Right atrium auricular region (tissue), 2 donors: ENCODE data around the gene UAP1L1. TPM values are rescaled to one million over a fixed set of nuclear protein-coding genes. Genes with fewer than 3 reads are reported as not detected.
"Not testable (repeated sequence)": the region's sequence is repeated elsewhere in the genome, so short reads cannot be mapped to it uniquely, and the experiment has no call there.

Experiments
- DNase-seq: peaks from one replicate; pipeline ENCODE4 v3.0.0-alpha.2; 2019; ENCODE audit warnings: low spot score
- H3K27ac ChIP-seq, 2 donors: fragments of 200-600 bp; sonication (generic); 1 replicate in 1 of 2; 2 replicates in 1 of 2; pipeline ENCODE4 v1.5.1; 2016 to 2019
- H3K27me3 ChIP-seq, 2 donors: fragments of 200-600 bp; sonication (generic); one replicate each; pipeline versions ENCODE4 v1.5.1 to v1.6.0; 2017 to 2019
- H3K36me3 ChIP-seq: fragments of 200-600 bp; sonication (generic); one replicate; pipeline ENCODE4 v1.5.1; 2016
- H3K4me1 ChIP-seq, 2 donors: fragments of 200-600 bp; sonication (generic); one replicate each; pipeline versions ENCODE4 v1.5.1 to v1.6.0; 2017 to 2019
- H3K4me3 ChIP-seq, 2 donors: fragments of 200-600 bp; sonication (generic); 1 replicate in 1 of 2; 2 replicates in 1 of 2; pipeline ENCODE4 v1.5.1; 2017 to 2019; ENCODE audit warnings: mild to moderate bottlenecking in 1 of 2, moderate library complexity in 1 of 2
- H3K9me3 ChIP-seq, 2 donors: fragments of 200-600 bp; sonication (generic); one replicate each; pipeline ENCODE4 v1.5.1; 2019
- CTCF ChIP-seq, 2 donors: fragments of 200-600 bp; sonication (generic); IDR thresholded peaks; one replicate each; pipeline ENCODE4 v1.5.1; 2019; ENCODE audit warnings: antibody characterized with exemption in 2 of 2
- total RNA-seq, 2 donors: library from RNA; depleted of rRNA; stranded (reverse); fragments of >200 nt; gene quantifications; one replicate each; pipeline ENCODE4 v1.1.0, GENCODE V29; 2016

UAP1L1 gene
- total RNA-seq, 2 donors from 2014 or later, result 4.3 to 6.3 TPM

DNA sequence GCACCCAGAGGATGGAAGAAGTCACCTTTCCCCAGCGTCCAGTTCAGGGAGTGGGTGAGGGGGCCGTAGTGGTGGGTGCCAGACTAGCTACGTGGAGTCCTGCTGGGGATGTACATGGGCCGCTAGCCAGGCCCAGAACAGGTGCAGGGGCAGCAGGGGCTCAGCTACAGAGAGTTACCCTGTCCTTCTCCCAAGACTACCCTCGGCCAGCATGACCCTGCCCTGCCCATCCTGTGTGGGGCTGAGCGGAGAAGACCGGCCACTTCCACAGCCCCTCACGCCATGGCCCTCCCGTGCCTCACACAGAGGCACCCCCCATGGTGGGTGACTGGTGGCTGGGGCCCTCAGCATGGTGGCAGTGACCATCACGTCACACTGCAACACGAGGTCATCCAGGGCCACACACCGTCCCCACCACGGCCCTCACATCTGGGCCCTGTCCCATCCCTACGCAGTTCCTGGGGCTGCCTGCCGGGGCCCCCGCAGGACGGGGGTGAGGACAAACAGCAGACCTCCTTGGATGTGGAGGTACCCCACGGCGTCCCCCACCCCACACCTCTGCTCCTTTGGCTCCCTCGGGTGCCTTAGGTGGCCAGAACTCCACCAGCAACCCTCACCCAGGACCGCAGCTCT, 38.2 kb downstream of the UAP1L1 start:
- Histone ChIP-seq H3K9me3 (no peaks in the 10 kb centered on the region), H3K36me3 (peaks cover 16% of the 10 kb centered on the region), H3K4me3 (peak overlapping the region in 1 of 2 donors; percentile 91), H3K27ac (peak overlapping the region; percentile 82 to 97), H3K4me1 (peaks cover 0 to 42% of the 10 kb centered on the region in 2 donors), H3K27me3 (no peaks in the 10 kb centered on the region)
- no peak for DNase-seq
- no peak for TF ChIP-seq CTCF (IDR thresholded peaks at IDR 0.05)

- Histone ChIP-seq H3K4me1 (peaks cover 0 to 42% of the 10 kb centered on the region in 2 donors), H3K4me3 (no peak overlapping the region), H3K27ac (peak overlapping the region; percentile 82 to 97), H3K27me3 (no peaks in the 10 kb centered on the region), H3K9me3 (no peaks in the 10 kb centered on the region), H3K36me3 (peaks cover 10% of the 10 kb centered on the region)
- TF ChIP-seq CTCF (IDR thresholded peaks at IDR 0.05), result no peak
- DNase-seq, result no peak
Measured at GRCh38 chr9:137116027-137116507, 38.8 kb downstream of the UAP1L1 start.

DNA sequence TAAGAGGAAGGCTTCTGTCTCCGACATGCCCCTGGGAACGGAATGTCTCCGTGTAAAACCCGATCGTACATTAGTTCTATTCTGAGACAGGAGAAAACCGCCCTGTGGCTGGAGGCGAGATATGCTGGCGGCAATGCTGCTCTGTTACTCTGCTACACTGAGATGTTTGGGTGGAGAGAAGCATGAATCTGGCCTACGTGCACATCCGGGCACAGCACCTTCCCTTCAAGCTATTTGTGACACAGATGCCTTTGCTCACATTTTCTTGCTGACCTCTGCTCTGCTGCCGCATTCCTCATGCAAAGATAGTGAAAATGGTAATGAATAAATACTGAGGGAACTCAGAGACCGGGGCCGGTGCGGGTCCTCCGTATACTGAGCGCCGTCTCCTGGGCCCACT, 39.4 kb downstream of the UAP1L1 start:
- Histone ChIP-seq H3K4me3 (no peak overlapping the region), H3K4me1 (peaks cover 0 to 44% of the 10 kb centered on the region in 2 donors), H3K27ac (peak overlapping the region; percentile 82 to 97), H3K27me3 (no peaks in the 10 kb centered on the region), H3K36me3 (peaks cover 6% of the 10 kb centered on the region), H3K9me3 (no peaks in the 10 kb centered on the region)
- DNase-seq, result no peak
- TF ChIP-seq CTCF (IDR thresholded peaks at IDR 0.05), result no peak

GRCh38 chr9:137117269-137117731, 40.0 kb downstream of the UAP1L1 start:
- Histone ChIP-seq H3K4me3 (no peak overlapping the region), H3K9me3 (no peaks in the 10 kb centered on the region), H3K4me1 (peaks cover 0 to 46% of the 10 kb centered on the region in 2 donors), H3K36me3 (peaks cover under 1% of the 10 kb centered on the region), H3K27ac (peak overlapping the region; percentile 82 to 97), H3K27me3 (no peaks in the 10 kb centered on the region)
- TF ChIP-seq CTCF (IDR thresholded peaks at IDR 0.05), result no peak
- DNase-seq, result no peak

DNA sequence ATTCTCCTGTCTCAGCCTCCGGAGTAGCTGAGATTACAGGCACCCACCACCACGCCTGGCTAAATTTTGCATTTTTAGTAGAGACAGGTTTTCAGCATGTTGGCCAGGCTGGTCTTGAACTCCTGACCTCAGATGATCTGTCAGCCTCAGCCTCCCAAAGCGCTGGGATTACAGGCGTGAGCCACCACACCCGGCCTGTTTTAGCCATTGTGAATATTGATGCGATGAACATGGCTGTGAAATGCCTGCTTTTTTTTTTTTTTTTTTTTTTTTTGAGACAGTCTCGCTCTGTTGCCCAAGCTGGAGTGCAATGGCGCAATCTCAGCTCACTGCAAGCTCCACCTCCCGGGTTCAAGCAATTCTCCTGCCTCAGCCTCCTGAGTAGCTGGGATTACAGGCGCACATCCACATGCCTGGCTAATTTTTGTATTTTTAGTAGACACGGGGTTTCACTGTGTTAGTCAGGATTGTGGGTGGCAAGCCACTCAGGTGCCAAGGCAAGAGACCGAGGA, 40.8 kb downstream of the UAP1L1 start:
- not testable (repeated sequence) for H3K36me3 ChIP-seq, H3K27me3 ChIP-seq, H3K4me3 ChIP-seq, DNase-seq, H3K9me3 ChIP-seq
- peak overlapping the region; percentile 82 to 97 for H3K27ac ChIP-seq
- peaks cover 0 to 45% of the 10 kb centered on the region in 2 donors for H3K4me1 ChIP-seq

DNA sequence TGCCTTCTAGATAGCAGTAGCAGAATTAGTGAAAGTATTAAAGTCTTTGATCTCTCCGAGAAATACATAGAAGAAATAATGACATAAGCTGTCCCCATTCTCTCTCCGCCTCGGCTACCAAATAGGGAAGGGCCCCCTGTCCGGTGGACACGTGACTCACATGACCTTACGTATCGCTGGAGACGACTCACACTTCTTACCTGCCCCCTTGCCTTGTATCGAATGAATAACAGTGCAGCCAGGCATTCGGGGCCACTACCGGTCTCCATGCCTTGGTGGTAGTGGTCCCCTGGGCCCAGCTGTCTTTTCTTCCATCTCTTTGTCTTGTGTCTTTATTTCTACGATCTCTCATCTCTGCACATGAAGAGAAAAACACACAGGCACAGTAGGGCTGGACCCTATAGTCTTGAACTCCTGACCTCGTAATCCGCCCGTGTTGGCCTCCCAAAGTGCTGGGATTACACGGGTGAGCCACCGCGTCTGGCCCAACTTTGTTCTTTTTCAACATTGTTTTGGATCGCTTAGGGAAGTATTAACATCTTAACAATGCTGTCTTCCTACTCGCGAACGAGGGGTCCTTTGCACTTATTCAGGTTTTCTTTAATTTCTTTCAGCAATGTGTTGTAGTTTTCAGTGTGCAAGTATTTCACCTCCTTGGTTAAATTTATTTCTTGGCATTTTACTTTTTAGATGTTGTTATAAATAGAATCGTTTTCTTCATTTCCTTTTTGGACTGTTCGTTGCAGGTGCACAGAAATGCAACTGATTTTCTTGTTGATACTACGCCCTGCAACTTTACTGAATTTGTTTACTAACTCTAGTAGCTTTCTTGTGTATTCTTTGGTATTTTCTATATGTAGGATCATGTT, 44.8 kb downstream of the UAP1L1 start:
- H3K4me3 ChIP-seq, H3K27me3 ChIP-seq, H3K36me3 ChIP-seq, H3K27ac ChIP-seq, DNase-seq, H3K9me3 ChIP-seq: not testable (repeated sequence)
- H3K4me1 ChIP-seq, result peaks cover 0 to 20% of the 10 kb centered on the region in 2 donors

DNA sequence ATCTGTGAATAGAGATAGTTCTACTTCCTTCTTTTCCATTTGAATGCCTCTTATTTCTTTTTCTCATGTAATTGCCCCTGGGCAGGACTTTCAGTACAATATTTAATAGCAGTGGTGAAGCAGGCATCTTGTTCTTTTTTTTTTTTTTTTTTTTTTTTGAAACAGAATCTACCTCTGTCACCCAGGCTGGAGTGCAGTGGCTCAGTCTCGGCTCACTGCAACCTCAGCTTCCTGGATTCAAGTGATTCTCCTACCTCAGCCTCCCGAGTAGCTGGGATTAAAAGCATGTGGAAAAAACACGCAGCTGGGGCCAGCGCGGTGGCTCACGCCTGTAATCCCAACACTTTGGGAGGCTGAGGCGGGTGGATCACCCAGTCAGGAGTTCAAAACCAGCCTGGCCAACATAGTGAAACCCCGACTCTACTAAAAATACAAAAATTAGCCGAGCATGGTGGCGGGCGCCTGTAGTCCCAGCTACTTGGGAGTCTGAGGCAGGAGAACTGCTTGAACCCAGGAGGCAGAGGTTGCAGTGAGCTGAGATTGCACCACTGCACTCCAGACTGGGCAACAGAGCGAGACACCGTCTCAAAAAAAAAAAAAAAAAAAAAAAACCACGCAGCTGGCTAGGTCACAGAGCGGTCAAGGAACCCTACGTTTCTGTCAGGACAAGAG, 45.6 kb downstream of the UAP1L1 start:
- not testable (repeated sequence) for H3K36me3 ChIP-seq, H3K4me3 ChIP-seq, H3K27me3 ChIP-seq, H3K27ac ChIP-seq, DNase-seq, H3K9me3 ChIP-seq
- H3K4me1 ChIP-seq, result peaks cover 0 to 20% of the 10 kb centered on the region in 2 donors
